ENCODE data around the gene KRT83.

DNA sequence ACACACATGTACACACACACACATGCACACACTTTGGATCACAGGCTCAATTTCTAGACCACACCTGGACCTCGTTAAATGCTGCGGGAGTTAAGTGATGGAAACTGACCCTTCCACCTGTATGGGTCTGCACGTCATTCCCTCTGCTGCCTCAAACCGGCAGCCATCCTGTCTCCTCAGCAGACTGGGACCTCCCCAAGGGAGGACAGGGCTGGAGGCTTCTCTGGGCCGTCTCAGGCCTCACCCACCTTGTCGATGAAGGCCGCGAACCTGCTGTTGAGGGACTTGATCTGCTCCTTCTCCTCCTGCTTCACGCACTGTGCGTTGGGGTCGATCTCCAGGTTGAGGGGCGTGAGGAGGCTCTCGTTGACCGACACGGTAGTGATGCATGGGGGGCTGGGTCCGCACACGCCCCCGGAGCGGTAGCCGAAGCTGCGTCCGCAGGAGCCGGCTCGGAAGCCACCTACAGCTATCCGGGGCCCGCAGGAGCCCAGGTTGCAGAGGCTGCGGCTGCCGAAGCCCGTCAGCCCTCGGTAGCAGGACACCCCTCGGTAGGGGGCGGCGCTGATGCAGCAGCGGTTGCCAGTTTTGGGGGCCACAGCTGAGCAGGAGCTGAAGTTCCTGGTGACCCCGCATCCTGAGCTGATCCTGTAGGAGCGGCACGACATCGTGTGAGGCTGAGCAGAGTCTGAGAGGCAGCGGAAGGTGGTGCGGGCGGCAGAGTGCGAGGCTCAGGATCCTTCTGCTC lies 45.7 kb upstream of the KRT83 start, which contains the start of gene KRT85:
- no peak for TF ChIP-seq EZH2 (IDR thresholded peaks at IDR 0.05; ENCODE audit: low read length, missing control alignments)
- TF ChIP-seq, protein P1, sequence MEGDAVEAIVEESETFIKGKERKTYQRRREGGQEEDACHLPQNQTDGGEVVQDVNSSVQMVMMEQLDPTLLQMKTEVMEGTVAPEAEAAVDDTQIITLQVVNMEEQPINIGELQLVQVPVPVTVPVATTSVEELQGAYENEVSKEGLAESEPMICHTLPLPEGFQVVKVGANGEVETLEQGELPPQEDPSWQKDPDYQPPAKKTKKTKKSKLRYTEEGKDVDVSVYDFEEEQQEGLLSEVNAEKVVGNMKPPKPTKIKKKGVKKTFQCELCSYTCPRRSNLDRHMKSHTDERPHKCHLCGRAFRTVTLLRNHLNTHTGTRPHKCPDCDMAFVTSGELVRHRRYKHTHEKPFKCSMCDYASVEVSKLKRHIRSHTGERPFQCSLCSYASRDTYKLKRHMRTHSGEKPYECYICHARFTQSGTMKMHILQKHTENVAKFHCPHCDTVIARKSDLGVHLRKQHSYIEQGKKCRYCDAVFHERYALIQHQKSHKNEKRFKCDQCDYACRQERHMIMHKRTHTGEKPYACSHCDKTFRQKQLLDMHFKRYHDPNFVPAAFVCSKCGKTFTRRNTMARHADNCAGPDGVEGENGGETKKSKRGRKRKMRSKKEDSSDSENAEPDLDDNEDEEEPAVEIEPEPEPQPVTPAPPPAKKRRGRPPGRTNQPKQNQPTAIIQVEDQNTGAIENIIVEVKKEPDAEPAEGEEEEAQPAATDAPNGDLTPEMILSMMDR (conservative IDR thresholded peaks at IDR 0.05 in 1 of 2, IDR thresholded peaks at IDR 0.05 in 1 of 2; ENCODE audit: low read depth in 1 of 2, low read length in 2 of 2), result no peak

Data from fibroblast of lung (primary cell).